Measurements from ENCODE around the gene HIPK2.

DNA sequence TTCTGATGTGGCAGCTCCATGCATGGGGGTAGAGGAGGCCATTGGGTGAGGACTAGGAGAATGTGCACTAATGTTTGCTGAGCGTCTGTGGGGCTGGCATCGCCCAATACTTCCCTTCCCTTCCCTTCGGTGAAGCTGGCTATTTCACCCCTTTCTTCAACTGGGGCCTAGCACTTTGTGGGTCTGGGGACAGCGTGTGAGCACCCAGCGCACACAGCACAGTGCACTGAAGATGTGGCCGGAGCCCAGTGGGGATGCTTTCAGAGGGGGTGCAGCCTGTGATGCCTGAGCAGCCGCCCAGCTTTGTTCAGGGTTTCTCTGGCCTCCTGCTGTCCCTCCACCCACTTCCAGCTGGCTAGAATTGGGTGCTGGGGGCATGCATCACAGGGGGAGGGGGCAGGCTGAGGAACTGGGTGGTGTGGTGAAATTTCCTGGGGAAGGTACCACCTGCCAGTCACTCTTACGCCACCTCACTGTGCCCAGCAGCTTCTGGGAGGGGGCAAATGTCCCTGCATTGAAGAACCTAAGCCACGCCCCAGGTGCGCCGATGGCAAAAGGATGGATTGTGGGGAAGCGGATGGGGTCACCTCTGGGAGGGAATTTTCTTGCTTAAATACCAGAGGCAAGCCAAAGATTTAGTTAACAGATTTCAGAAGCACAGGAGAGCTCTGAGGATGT, 208.8 kb downstream of the HIPK2 start:
- TF ChIP-seq CTCF (conservative IDR thresholded peaks at IDR 0.05; ENCODE audit: low read depth, low read length): no peak
- no peak for TF ChIP-seq FOS (IDR thresholded peaks at IDR 0.05; ENCODE audit: low read depth, low read length)
- no peak for TF ChIP-seq MXI1 (IDR thresholded peaks at IDR 0.05; ENCODE audit: borderline replicate concordance, low read depth, low read length)

All from IMR-90 (cell line).